Measurements from ENCODE around the gene SPDYC. TPM values are rescaled to one million over a fixed set of nuclear protein-coding genes. Genes with fewer than 3 reads are reported as not detected.
A peak's percentile ranks its signal among the peaks of the same experiment; 100 is the strongest.

SPDYC gene
- total and polyA plus RNA-seq, 7 donors = not detected

- H3K36me3 ChIP-seq = peaks cover 32 to 89% (median 54%) of the 10 kb centered on the region in 4 donors
- no peaks in the 10 kb centered on the region for H3K9me3 ChIP-seq
- 64 to 70% methylated on average over 38 of the region's 38 CpGs for WGBS, 2 donors
- intact Hi-C loops (cut with DNase I) = loop anchor here (10.0 kb wide), 1 partner anchor 50 kb away; no protein-coding TSS in a partner anchor
- DNase-seq = peak; percentile 65
- H3K4me3 ChIP-seq = no peak overlapping the region
- no peaks in the 10 kb centered on the region for H3K27me3 ChIP-seq
- TF ChIP-seq CTCF (IDR thresholded peaks at IDR 0.05) = peak; percentile 54 to 82 (median 68)
- no peak for TF ChIP-seq POLR2AphosphoS5 (IDR thresholded peaks at IDR 0.05)
- H3K27ac ChIP-seq = no peak overlapping the region
- no peaks in the 10 kb centered on the region for H3K4me1 ChIP-seq
Measured at GRCh38 chr11:65204646-65205601, 34.9 kb downstream of the SPDYC start.

- peak; percentile 52 for DNase-seq
- Histone ChIP-seq H3K27me3 (no peaks in the 10 kb centered on the region), H3K9me3 (no peaks in the 10 kb centered on the region), H3K36me3 (peaks cover 39 to 89% (median 57%) of the 10 kb centered on the region in 4 donors), H3K4me3 (no peak overlapping the region), H3K27ac (no peak overlapping the region), H3K4me1 (no peaks in the 10 kb centered on the region)
- TF ChIP-seq POLR2AphosphoS5 (IDR thresholded peaks at IDR 0.05) = no peak
- no peak for TF ChIP-seq POLR2A (IDR thresholded peaks at IDR 0.05)
- TF ChIP-seq CTCF (IDR thresholded peaks at IDR 0.05) = no peak
- no peak for TF ChIP-seq EP300 (IDR thresholded peaks at IDR 0.05)
- WGBS, 2 donors = 47 to 77% methylated on average over 3 of the region's 3 CpGs
- intact Hi-C loops (cut with DNase I) = loop anchor here (10.0 kb wide), 1 partner anchor 49 kb away; no protein-coding TSS in a partner anchor
Measured at GRCh38 chr11:65205602-65205967, 35.6 kb downstream of the SPDYC start.

- TF ChIP-seq POLR2A (IDR thresholded peaks at IDR 0.05) (no peak), CTCF (IDR thresholded peaks at IDR 0.05) (no peak), POLR2AphosphoS5 (IDR thresholded peaks at IDR 0.05) (no peak), EP300 (IDR thresholded peaks at IDR 0.05) (no peak)
- 95 to 96% methylated on average over 17 of the region's 17 CpGs for WGBS, 2 donors
- H3K27me3 ChIP-seq = no peaks in the 10 kb centered on the region
- H3K36me3 ChIP-seq = peaks cover 40 to 97% (median 65%) of the 10 kb centered on the region in 4 donors
- H3K4me3 ChIP-seq = no peak overlapping the region
- DNase-seq = peak; percentile 54
- intact Hi-C loops (cut with DNase I) = loop anchor here (10.0 kb wide), 1 partner anchor 48 kb away; no protein-coding TSS in a partner anchor
- no peaks in the 10 kb centered on the region for H3K9me3 ChIP-seq
- no peak overlapping the region for H3K27ac ChIP-seq
- H3K4me1 ChIP-seq = no peaks in the 10 kb centered on the region
Measured at GRCh38 chr11:65206441-65206841, 36.4 kb downstream of the SPDYC start.

GRCh38 chr11:65206901-65207300 lies 36.9 kb downstream of the SPDYC start:
- H3K4me3 ChIP-seq = no peak overlapping the region
- no peaks in the 10 kb centered on the region for H3K4me1 ChIP-seq
- no peak for DNase-seq
- no peak overlapping the region for H3K27ac ChIP-seq
- no peak for TF ChIP-seq POLR2AphosphoS5 (IDR thresholded peaks at IDR 0.05)
- no peak for TF ChIP-seq EP300 (IDR thresholded peaks at IDR 0.05)
- no peak for TF ChIP-seq CTCF (IDR thresholded peaks at IDR 0.05)
- no peak for TF ChIP-seq POLR2A (IDR thresholded peaks at IDR 0.05)
- H3K36me3 ChIP-seq = peaks cover 40 to 100% (median 67%) of the 10 kb centered on the region in 4 donors
- no peaks in the 10 kb centered on the region for H3K9me3 ChIP-seq
- intact Hi-C loops (cut with DNase I) = loop anchor here (10.0 kb wide), 1 partner anchor 48 kb away; no protein-coding TSS in a partner anchor
- no peaks in the 10 kb centered on the region for H3K27me3 ChIP-seq
- WGBS, 2 donors = 90 to 96% methylated on average over 7 of the region's 7 CpGs
